ENCODE measurements around the gene XPR1. TPM values are rescaled to one million over a fixed set of nuclear protein-coding genes. Genes with fewer than 3 reads are reported as not detected.

XPR1 gene
- total and polyA plus RNA-seq, 2 of the 8 experiments (the other 6 are each of a cell fraction or from before 2014, with no cell fraction given), result 28.6 to 43.9 TPM

DNA sequence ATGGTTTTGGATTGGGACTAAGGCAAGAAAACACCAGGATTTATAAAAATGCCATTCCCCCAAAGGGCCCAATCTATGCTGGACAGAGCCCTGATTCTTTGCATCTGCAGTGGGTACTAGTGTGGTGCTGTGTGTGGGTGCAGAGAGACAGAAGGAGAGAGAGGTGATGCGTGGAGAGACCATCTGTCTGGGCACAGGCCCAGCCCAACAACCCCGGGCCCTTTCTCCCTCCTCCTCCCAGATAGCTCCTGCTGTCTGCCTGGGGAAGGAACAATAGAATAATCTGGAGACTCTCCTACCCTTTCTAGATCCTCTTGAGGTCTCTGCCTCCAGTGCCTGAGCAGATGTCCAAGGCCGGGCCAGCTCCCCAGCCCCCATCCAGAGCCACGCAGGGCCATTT lies 296.0 kb downstream of the XPR1 start:
- H2BK5ac ChIP-seq (ENCODE audit: low read depth, low read length), result no peak overlapping the region
- no peak overlapping the region for H3K4me3 ChIP-seq (ENCODE audit: extremely low read depth in 1 of 4, insufficient read depth in 2 of 4, low read depth in 3 of 4, low read length in 4 of 4)
- H3K79me1 ChIP-seq (ENCODE audit: low read depth, low read length), result no peaks in the 10 kb centered on the region
- no peak for DNase-seq (ENCODE audit: low read depth in 1 of 2, low spot score in 2 of 2)
- H4K91ac ChIP-seq (replicated peaks; ENCODE audit: insufficient read length, low read length), result no peak overlapping the region
- peaks cover 22 to 44% (median 33%) of the 10 kb centered on the region in 4 experiments for H3K4me1 ChIP-seq (replicated peaks in 1 of 4; ENCODE audit: control insufficient read depth in 3 of 4, insufficient read depth in 4 of 4, low read length in 3 of 4)
- no peaks in the 10 kb centered on the region for H4K20me1 ChIP-seq (replicated peaks in 1 of 2; ENCODE audit: control insufficient read depth in 1 of 2, insufficient read depth in 2 of 2, low read length in 2 of 2)
- no peak overlapping the region for H2BK12ac ChIP-seq (ENCODE audit: low read depth, low read length)
- H3K79me2 ChIP-seq (ENCODE audit: control insufficient read depth in 1 of 2, insufficient read depth in 2 of 2, low read length in 2 of 2), result no peaks in the 10 kb centered on the region
- H3K27ac ChIP-seq (ENCODE audit: low read depth, low read length), result no peak overlapping the region
- no peaks in the 10 kb centered on the region; a peak in 1 of 7 replicates for H3K27me3 ChIP-seq (replicated peaks in 1 of 4; ENCODE audit: control insufficient read depth in 3 of 4, extremely low read depth in 1 of 4, insufficient read depth in 3 of 4, low read length in 3 of 4)
- H4K5ac ChIP-seq (ENCODE audit: insufficient read length, low read depth, low read length), result no peak overlapping the region
- no peaks in the 10 kb centered on the region for H3K9me3 ChIP-seq (ENCODE audit: insufficient read depth in 2 of 2, low read depth in 1 of 2, low read length in 1 of 2)
- H2AFZ ChIP-seq (ENCODE audit: low read length), result no peak overlapping the region
- H3K9ac ChIP-seq (replicated peaks in 1 of 4; ENCODE audit: extremely low read depth in 1 of 4, low read depth in 3 of 4, low read length in 3 of 4), result no peak overlapping the region
- no peak overlapping the region for H2BK20ac ChIP-seq (ENCODE audit: low read length)
- FAIRE-seq, result no peak
- no peaks in the 10 kb centered on the region for H3K36me3 ChIP-seq (ENCODE audit: control insufficient read depth in 2 of 4, insufficient read depth in 4 of 4, low read length in 3 of 4)
- no peak overlapping the region for H3K4ac ChIP-seq (replicated peaks; ENCODE audit: insufficient read length, low read depth, low read length)
- H3K23ac ChIP-seq (ENCODE audit: insufficient read length), result no peak overlapping the region
- no peak overlapping the region for H3K4me2 ChIP-seq (ENCODE audit: insufficient read depth in 1 of 2, low read depth in 2 of 2, low read length in 2 of 2)
- no peak overlapping the region for H2BK120ac ChIP-seq (replicated peaks; ENCODE audit: low read depth, low read length)
- no peak overlapping the region for H3K56ac ChIP-seq (replicated peaks; ENCODE audit: insufficient read length, low read depth, low read length)
- 91% methylated on average over 3 of the region's 4 CpGs; no CpG with 5 or more reads in 1 of the 2 experiments for WGBS, 2 experiments (ENCODE audit: extremely low coverage in 1 of 2, insufficient coverage in 1 of 2, insufficient read length in 1 of 2, insufficient replicate concordance in 2 of 2, low coverage in 1 of 2, low lambda C conversion rate in 2 of 2, missing lambda C conversion rate in 1 of 2)
- no peak overlapping the region for H2AK5ac ChIP-seq (ENCODE audit: low read depth, low read length)
- peaks cover 2% of the 10 kb centered on the region for H3K23me2 ChIP-seq (ENCODE audit: low read depth, low read length)
- CTCF ChIA-PET (ENCODE audit: partially characterized antibody), result interaction anchor here (0.6 to 3.9 kb wide), 10 partner anchors 9 to 221 kb away, joined by 3 to 11 read pairs (median 3); partner anchors contain the start of gene KIAA1614
- no peak overlapping the region for H4K8ac ChIP-seq (ENCODE audit: extremely low read depth, insufficient read depth, low read length)
- TF ChIP-seq SP2 (IDR thresholded peaks at IDR 0.05; ENCODE audit: low read length) (no peak), ZNF274 (IDR thresholded peaks at IDR 0.05; ENCODE audit: borderline replicate concordance, extremely low read depth, low read length) (no peak), SIX5 (IDR thresholded peaks at IDR 0.05; ENCODE audit: low read depth, low read length) (no peak), GTF2F1 (IDR thresholded peaks at IDR 0.05; ENCODE audit: borderline replicate concordance, low read depth, low read length) (no peak), SP1 (IDR thresholded peaks at IDR 0.05; ENCODE audit: low read depth, low read length) (no peak), KDM5A (IDR thresholded peaks at IDR 0.05; ENCODE audit: low read length) (no peak), RXRA (IDR thresholded peaks at IDR 0.05; ENCODE audit: insufficient read depth, low read depth, low read length) (no peak), CHD1 (IDR thresholded peaks at IDR 0.05; ENCODE audit: low read depth, low read length) (no peak), TAF7 (optimal IDR thresholded peaks at IDR 0.05; ENCODE audit: borderline replicate concordance, low read depth, low read length) (no peak), SIN3A (conservative IDR thresholded peaks at IDR 0.05 in 1 of 2, IDR thresholded peaks at IDR 0.05 in 1 of 2; ENCODE audit: low read depth in 1 of 2, low read length in 2 of 2) (no peak), HDAC6 (IDR thresholded peaks at IDR 0.05; ENCODE audit: low read depth, low read length) (no peak), YY1 (IDR thresholded peaks at IDR 0.05; ENCODE audit: low read depth, low read length) (no peak), POLR2A (IDR thresholded peaks at IDR 0.05; ENCODE audit: control extremely low read depth in 1 of 2, low read depth in 2 of 2, low read length in 2 of 2) (no peak)
- POLR2A ChIA-PET (ENCODE audit: partially characterized antibody), result interaction anchor here (0.7 to 1.8 kb wide), 3 partner anchors 15 to 128 kb away, joined by 3 to 6 read pairs (median 3); no protein-coding TSS in a partner anchor
- no peak overlapping the region for H3K18ac ChIP-seq (ENCODE audit: extremely low read depth, low read length)
- no peak overlapping the region for H3K14ac ChIP-seq (ENCODE audit: insufficient read length)
- no peak overlapping the region for H2BK15ac ChIP-seq (ENCODE audit: low read length)

Data from H1 (cell line).